ENCODE results near the gene CYTH1. TPM values are rescaled to one million over a fixed set of nuclear protein-coding genes. Genes with fewer than 3 reads are reported as not detected.

The CYTH1 gene
- total and polyA plus RNA-seq, 4 donors = 28.1 to 50.4 (median 42.4) TPM

GRCh38 chr17:78746263-78746948 is 35.7 kb downstream of the CYTH1 start:
- Histone ChIP-seq H3K27me3 (ENCODE audit: control insufficient read depth, insufficient read depth, low read length) (no peaks in the 10 kb centered on the region), H3K4me1 (ENCODE audit: control insufficient read depth, insufficient read depth, low read length) (no peaks in the 10 kb centered on the region), H3K27ac (ENCODE audit: low read depth, low read length) (no peak overlapping the region), H3K9me3 (ENCODE audit: control insufficient read depth, insufficient read depth, low read length) (no peaks in the 10 kb centered on the region), H3K36me3 (ENCODE audit: control insufficient read depth, insufficient read depth, low read length) (no peaks in the 10 kb centered on the region), H3K4me3 (ENCODE audit: low read depth, low read length) (no peak overlapping the region)
- no peak for DNase-seq (ENCODE audit: low read depth in 4 of 6, low spot score in 6 of 6)
- WGBS (ENCODE audit: insufficient coverage) = 73% methylated on average over 4 of the region's 12 CpGs

GRCh38 chr17:78745407-78746088 is 36.5 kb downstream of the CYTH1 start:
- Histone ChIP-seq H3K9me3 (ENCODE audit: control insufficient read depth, insufficient read depth, low read length) (no peaks in the 10 kb centered on the region), H3K27me3 (ENCODE audit: control insufficient read depth, insufficient read depth, low read length) (no peaks in the 10 kb centered on the region), H3K4me1 (ENCODE audit: control insufficient read depth, insufficient read depth, low read length) (no peaks in the 10 kb centered on the region), H3K27ac (ENCODE audit: low read depth, low read length) (no peak overlapping the region), H3K4me3 (ENCODE audit: low read depth, low read length) (no peak overlapping the region), H3K36me3 (ENCODE audit: control insufficient read depth, insufficient read depth, low read length) (no peaks in the 10 kb centered on the region)
- DNase-seq (ENCODE audit: low read depth in 4 of 6, low spot score in 6 of 6) = peak in 2 of 6 donors; percentile 74 to 82
- 86% methylated on average over 7 of the region's 12 CpGs for WGBS (ENCODE audit: insufficient coverage)

- no peak for DNase-seq (ENCODE audit: low read depth in 4 of 6, low spot score in 6 of 6)
- H3K4me1 ChIP-seq (ENCODE audit: control insufficient read depth, insufficient read depth, low read length) = peaks cover 4% of the 10 kb centered on the region
Observed at GRCh38 chr17:78742901-78743300, 39.2 kb downstream of the CYTH1 start.

GRCh38 chr17:78741644-78742284 is 40.3 kb downstream of the CYTH1 start:
- DNase-seq (ENCODE audit: low read depth in 4 of 6, low spot score in 6 of 6) = no peak
- H3K4me3 ChIP-seq (ENCODE audit: low read depth, low read length) = no peak overlapping the region
- no peaks in the 10 kb centered on the region for H3K27me3 ChIP-seq (ENCODE audit: control insufficient read depth, insufficient read depth, low read length)
- H3K27ac ChIP-seq (ENCODE audit: low read depth, low read length) = no peak overlapping the region
- no peaks in the 10 kb centered on the region for H3K9me3 ChIP-seq (ENCODE audit: control insufficient read depth, insufficient read depth, low read length)
- H3K36me3 ChIP-seq (ENCODE audit: control insufficient read depth, insufficient read depth, low read length) = no peaks in the 10 kb centered on the region
- H3K4me1 ChIP-seq (ENCODE audit: control insufficient read depth, insufficient read depth, low read length) = peaks cover 4% of the 10 kb centered on the region
- 97% methylated on average over 4 of the region's 5 CpGs for WGBS (ENCODE audit: insufficient coverage)

More at GRCh38 chr17:78742901-78743300, 39.2 kb downstream of the CYTH1 start:
- 88% methylated on average over 1 of the region's 5 CpGs for WGBS (ENCODE audit: insufficient coverage)
- Histone ChIP-seq H3K27me3 (ENCODE audit: control insufficient read depth, insufficient read depth, low read length) (no peaks in the 10 kb centered on the region), H3K36me3 (ENCODE audit: control insufficient read depth, insufficient read depth, low read length) (no peaks in the 10 kb centered on the region), H3K27ac (ENCODE audit: low read depth, low read length) (no peak overlapping the region), H3K9me3 (ENCODE audit: control insufficient read depth, insufficient read depth, low read length) (no peaks in the 10 kb centered on the region), H3K4me3 (ENCODE audit: low read depth, low read length) (no peak overlapping the region)

GRCh38 chr17:78739331-78739931 is 42.6 kb downstream of the CYTH1 start:
- no peaks in the 10 kb centered on the region for H3K27me3 ChIP-seq (ENCODE audit: control insufficient read depth, insufficient read depth, low read length)
- no peaks in the 10 kb centered on the region for H3K9me3 ChIP-seq (ENCODE audit: control insufficient read depth, insufficient read depth, low read length)
- DNase-seq (ENCODE audit: low read depth in 4 of 6, low spot score in 6 of 6) = no peak
- WGBS (ENCODE audit: insufficient coverage) = 94% methylated on average over 5 of the region's 9 CpGs
- peaks cover 9% of the 10 kb centered on the region for H3K4me1 ChIP-seq (ENCODE audit: control insufficient read depth, insufficient read depth, low read length)
- no peaks in the 10 kb centered on the region for H3K36me3 ChIP-seq (ENCODE audit: control insufficient read depth, insufficient read depth, low read length)
- no peak overlapping the region for H3K4me3 ChIP-seq (ENCODE audit: low read depth, low read length)
- H3K27ac ChIP-seq (ENCODE audit: low read depth, low read length) = no peak overlapping the region

- H3K36me3 ChIP-seq (ENCODE audit: control insufficient read depth, insufficient read depth, low read length) = no peaks in the 10 kb centered on the region
- WGBS (ENCODE audit: insufficient coverage) = 51% methylated on average over 2 of the region's 5 CpGs
- H3K9me3 ChIP-seq (ENCODE audit: control insufficient read depth, insufficient read depth, low read length) = no peaks in the 10 kb centered on the region
- H3K27me3 ChIP-seq (ENCODE audit: control insufficient read depth, insufficient read depth, low read length) = no peaks in the 10 kb centered on the region
- H3K27ac ChIP-seq (ENCODE audit: low read depth, low read length) = no peak overlapping the region
- no peak for DNase-seq (ENCODE audit: low read depth in 4 of 6, low spot score in 6 of 6)
- peaks cover 12% of the 10 kb centered on the region for H3K4me1 ChIP-seq (ENCODE audit: control insufficient read depth, insufficient read depth, low read length)
- H3K4me3 ChIP-seq (ENCODE audit: low read depth, low read length) = no peak overlapping the region
Observed at GRCh38 chr17:78738698-78739097, 43.4 kb downstream of the CYTH1 start.

- Histone ChIP-seq H3K4me1 (ENCODE audit: control insufficient read depth, insufficient read depth, low read length) (peaks cover 16% of the 10 kb centered on the region), H3K27ac (ENCODE audit: low read depth, low read length) (no peak overlapping the region), H3K4me3 (ENCODE audit: low read depth, low read length) (no peak overlapping the region), H3K36me3 (ENCODE audit: control insufficient read depth, insufficient read depth, low read length) (no peaks in the 10 kb centered on the region), H3K9me3 (ENCODE audit: control insufficient read depth, insufficient read depth, low read length) (no peaks in the 10 kb centered on the region), H3K27me3 (ENCODE audit: control insufficient read depth, insufficient read depth, low read length) (no peaks in the 10 kb centered on the region)
- DNase-seq (ENCODE audit: low read depth in 4 of 6, low spot score in 6 of 6) = no peak
- 83% methylated on average over 2 of the region's 6 CpGs for WGBS (ENCODE audit: insufficient coverage)
Observed at GRCh38 chr17:78738278-78738677, 43.8 kb downstream of the CYTH1 start.

GRCh38 chr17:78737332-78737731 is 44.7 kb downstream of the CYTH1 start:
- Histone ChIP-seq H3K4me1 (ENCODE audit: control insufficient read depth, insufficient read depth, low read length) (peaks cover 22% of the 10 kb centered on the region), H3K27ac (ENCODE audit: low read depth, low read length) (no peak overlapping the region), H3K27me3 (ENCODE audit: control insufficient read depth, insufficient read depth, low read length) (no peaks in the 10 kb centered on the region), H3K36me3 (ENCODE audit: control insufficient read depth, insufficient read depth, low read length) (no peaks in the 10 kb centered on the region), H3K4me3 (ENCODE audit: low read depth, low read length) (no peak overlapping the region), H3K9me3 (ENCODE audit: control insufficient read depth, insufficient read depth, low read length) (no peaks in the 10 kb centered on the region)
- WGBS (ENCODE audit: insufficient coverage) = no CpG with 5 or more reads among the region's 2 CpGs
- no peak for DNase-seq (ENCODE audit: low read depth in 4 of 6, low spot score in 6 of 6)

GRCh38 chr17:78736526-78737079 is 45.5 kb downstream of the CYTH1 start:
- WGBS (ENCODE audit: insufficient coverage) = 53% methylated on average over 12 of the region's 15 CpGs
- H3K9me3 ChIP-seq (ENCODE audit: control insufficient read depth, insufficient read depth, low read length) = no peaks in the 10 kb centered on the region
- peaks cover 22% of the 10 kb centered on the region for H3K4me1 ChIP-seq (ENCODE audit: control insufficient read depth, insufficient read depth, low read length)
- no peaks in the 10 kb centered on the region for H3K36me3 ChIP-seq (ENCODE audit: control insufficient read depth, insufficient read depth, low read length)
- no peaks in the 10 kb centered on the region for H3K27me3 ChIP-seq (ENCODE audit: control insufficient read depth, insufficient read depth, low read length)
- no peak for DNase-seq (ENCODE audit: low read depth in 4 of 6, low spot score in 6 of 6)
- peak overlapping the region; percentile 19 for H3K4me3 ChIP-seq (ENCODE audit: low read depth, low read length)
- H3K27ac ChIP-seq (ENCODE audit: low read depth, low read length) = peak overlapping the region; percentile 16

All from spinal cord (tissue), 10 donors.